Neural crest cell (in vitro differentiated cells): ENCODE data around the gene PDYN. TPM values are rescaled to one million over a fixed set of nuclear protein-coding genes. Genes with fewer than 3 reads are reported as not detected.

Experiments
- DNase-seq: peaks from one replicate; pipeline ENCODE4 v3.0.0; 2021; ENCODE audit warnings: low read depth, mixed read lengths, low spot score
- H3K27ac Mint-ChIP-seq: one replicate; pipeline ENCODE4 v1.8.0; 2021; ENCODE audit warnings: mild to moderate bottlenecking, mixed read lengths; ENCODE audit not compliant: unreplicated experiment
- H3K27me3 Mint-ChIP-seq: 2 replicates; pipeline ENCODE4 v1.8.0; 2021; ENCODE audit warnings: low read depth, mild to moderate bottlenecking, mixed read lengths
- H3K36me3 Mint-ChIP-seq: 2 replicates; pipeline ENCODE4 v1.8.0; 2021; ENCODE audit warnings: low read depth, mild to moderate bottlenecking, mixed read lengths
- H3K4me1 Mint-ChIP-seq: 2 replicates; pipeline ENCODE4 v1.8.0; 2021; ENCODE audit warnings: mixed read lengths
- H3K4me3 Mint-ChIP-seq: one replicate; pipeline ENCODE4 v1.8.0; 2021; ENCODE audit warnings: mild to moderate bottlenecking, mixed read lengths
- H3K9me3 Mint-ChIP-seq: 2 replicates; pipeline ENCODE4 v1.8.0; 2021; ENCODE audit warnings: mixed read lengths
- CTCF ChIP-seq: fragments of 200-600 bp; sonication (generic); conservative IDR thresholded peaks from 2 replicates; pipeline ENCODE4 v1.5.0; 2021; ENCODE audit warnings: antibody characterized with exemption, mild to moderate bottlenecking
- total RNA-seq: library from RNA; stranded (reverse); gene quantifications from 2 replicates; pipeline ENCODE4 v1.2.1, GENCODE V29; 2021

PDYN gene
- total RNA-seq, 1 donor from 2014 or later = 0.63 TPM

- H3K27ac Mint-ChIP-seq = no peak overlapping the region
- no peak for TF ChIP-seq CTCF
- H3K9me3 Mint-ChIP-seq = no peaks in the 10 kb centered on the region
- peaks cover 70% of the 10 kb centered on the region for H3K27me3 Mint-ChIP-seq
- DNase-seq = no peak
- peaks cover 15% of the 10 kb centered on the region for H3K4me1 Mint-ChIP-seq
- no peak overlapping the region for H3K4me3 Mint-ChIP-seq
- H3K36me3 Mint-ChIP-seq = no peaks in the 10 kb centered on the region
Measured at GRCh38 chr20:1995531-1996310, 1.9 kb upstream of the PDYN start.

- no peak for TF ChIP-seq CTCF
- Mint-ChIP-seq H3K36me3 (no peaks in the 10 kb centered on the region), H3K27ac (no peak overlapping the region), H3K4me3 (no peak overlapping the region), H3K27me3 (peaks cover 64% of the 10 kb centered on the region), H3K9me3 (no peaks in the 10 kb centered on the region), H3K4me1 (peaks cover 15% of the 10 kb centered on the region)
- DNase-seq = no peak
Measured at GRCh38 chr20:1994627-1995026, 769 bp upstream of the PDYN start.

- peaks cover 52% of the 10 kb centered on the region for H3K27me3 Mint-ChIP-seq
- no peaks in the 10 kb centered on the region for H3K9me3 Mint-ChIP-seq
- H3K4me1 Mint-ChIP-seq = peaks cover 15% of the 10 kb centered on the region
- no peak for TF ChIP-seq CTCF
- no peak overlapping the region for H3K27ac Mint-ChIP-seq
- H3K4me3 Mint-ChIP-seq = no peak overlapping the region
- no peaks in the 10 kb centered on the region for H3K36me3 Mint-ChIP-seq
- DNase-seq = no peak
Measured at GRCh38 chr20:1992359-1993110, 1.3 kb downstream of the PDYN start.

DNA sequence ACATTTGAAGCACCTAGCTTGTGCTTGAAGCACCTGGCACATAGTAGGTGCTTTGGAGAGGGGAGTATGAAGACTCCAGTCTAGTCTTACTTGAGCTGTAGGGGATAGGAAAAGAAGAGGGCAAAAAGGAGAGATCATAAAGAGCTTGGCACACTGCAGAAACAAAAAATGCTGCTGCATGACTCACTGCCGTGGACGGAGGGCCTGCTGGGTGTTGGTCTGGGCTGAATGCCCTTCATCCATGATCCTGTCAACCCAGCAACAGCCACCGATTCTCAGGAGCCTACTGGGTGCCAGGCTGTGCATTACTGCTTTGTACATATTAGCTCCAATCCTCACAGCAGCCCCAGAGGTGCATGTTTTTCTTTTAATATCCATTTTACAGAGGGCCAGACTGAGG lies 6.0 kb downstream of the PDYN start:
- Mint-ChIP-seq H3K9me3 (no peaks in the 10 kb centered on the region), H3K4me1 (no peaks in the 10 kb centered on the region), H3K36me3 (no peaks in the 10 kb centered on the region), H3K27me3 (peaks cover 47% of the 10 kb centered on the region), H3K27ac (no peak overlapping the region), H3K4me3 (no peak overlapping the region)
- no peak for TF ChIP-seq CTCF
- DNase-seq = no peak

GRCh38 chr20:1983301-1983700 lies 10.6 kb downstream of the PDYN start:
- H3K4me1 Mint-ChIP-seq = no peaks in the 10 kb centered on the region
- H3K27ac Mint-ChIP-seq = no peak overlapping the region
- no peak overlapping the region for H3K4me3 Mint-ChIP-seq
- peaks cover 60% of the 10 kb centered on the region for H3K27me3 Mint-ChIP-seq
- no peak for DNase-seq
- TF ChIP-seq CTCF = no peak
- no peaks in the 10 kb centered on the region for H3K36me3 Mint-ChIP-seq
- no peaks in the 10 kb centered on the region for H3K9me3 Mint-ChIP-seq
